Neural cell (in vitro differentiated cells): ENCODE data around the gene STK32B. TPM values are rescaled to one million over a fixed set of nuclear protein-coding genes. Genes with fewer than 3 reads are reported as not detected.

Source experiments
- H2AFZ ChIP-seq: fragments of 200-600, 300-800 bp; sonication (generic), shearing (Covaris generic); 2 replicates; pipeline ENCODE4 v1.6.0; 2014; ENCODE audit warnings: low read depth, mild to moderate bottlenecking, antibody characterized with exemption, low read length, moderate library complexity
- H3F3A ChIP-seq: fragments of 200-600 bp; shearing (Covaris generic); 2 replicates; pipeline ENCODE4 v1.6.1; 2016; ENCODE audit warnings: mild to moderate bottlenecking, moderate library complexity, mixed read lengths, antibody characterized with exemption, low read length; ENCODE audit not compliant: insufficient read depth, poor library complexity, severe bottlenecking
- H3K27ac ChIP-seq: fragments of 200-600, 300-800 bp; sonication (generic), shearing (Covaris generic); 2 replicates; pipeline ENCODE4 v1.5.1; 2014; ENCODE audit warnings: mild to moderate bottlenecking, low read length, moderate library complexity
- H3K27me3 ChIP-seq: fragments of 300-800, 200-600 bp; sonication (generic), shearing (Covaris generic); 2 replicates; pipeline ENCODE4 v1.6.0; 2014; ENCODE audit warnings: mild to moderate bottlenecking, low read depth, low read length, moderate library complexity; ENCODE audit not compliant: insufficient read depth
- H3K36me3 ChIP-seq: fragments of 300-800, 200-600 bp; sonication (generic), shearing (Covaris generic); 2 replicates; pipeline ENCODE4 v1.5.1; 2014; ENCODE audit warnings: mild to moderate bottlenecking, antibody characterized with exemption, low read length, moderate library complexity; ENCODE audit not compliant: insufficient read depth
- H3K4me2 ChIP-seq: fragments of 300-800, 200-600 bp; sonication (generic), shearing (Covaris generic); 2 replicates; pipeline ENCODE4 v1.6.0; 2014; ENCODE audit warnings: mild to moderate bottlenecking, low read length
- H3K4me3 ChIP-seq: fragments of 300-800, 200-600 bp; sonication (generic), shearing (Covaris generic); 2 replicates; pipeline ENCODE4 v1.5.1; 2014; ENCODE audit warnings: mild to moderate bottlenecking, low read length, moderate library complexity
- H3K79me2 ChIP-seq: fragments of 200-600 bp; shearing (Covaris generic); replicated peaks from 2 replicates; pipeline ENCODE4 v1.6.0; 2014; ENCODE audit warnings: mild to moderate bottlenecking, low read length, moderate library complexity; ENCODE audit not compliant: insufficient read depth
- H3K9ac ChIP-seq: fragments of 300-800, 200-600 bp; sonication (generic), shearing (Covaris generic); 2 replicates; pipeline ENCODE4 v1.6.1; 2016; ENCODE audit warnings: mild to moderate bottlenecking, low read length, mixed read lengths
- H3K9me2 ChIP-seq: fragments of 200-600 bp; shearing (Covaris generic); 2 replicates; pipeline ENCODE4 v1.6.1; 2016; ENCODE audit warnings: mild to moderate bottlenecking, low read length, mixed read lengths; ENCODE audit not compliant: insufficient read depth
- H3K9me3 ChIP-seq: fragments of 200-600, 300-800 bp; sonication (generic), shearing (Covaris generic); 2 replicates; pipeline ENCODE4 v1.6.1; 2016; ENCODE audit warnings: mild to moderate bottlenecking, mixed run types, low read length, moderate library complexity, mixed read lengths
- H4K20me1 ChIP-seq: fragments of 200-600 bp; shearing (Covaris generic); 2 replicates; pipeline ENCODE4 v1.6.1; 2016; ENCODE audit warnings: mild to moderate bottlenecking, mixed run types; ENCODE audit not compliant: insufficient read depth
- EP300 ChIP-seq: fragments of 450-650 bp; conservative IDR thresholded peaks from 2 replicates; pipeline ENCODE4 v1.6.1; 2014; ENCODE audit warnings: antibody characterized with exemption, mild to moderate bottlenecking, moderate library complexity; ENCODE audit not compliant: poor library complexity, severe bottlenecking
- EZH2 ChIP-seq: fragments of 200-600, 300-800 bp; shearing (Covaris generic), sonication (generic); IDR thresholded peaks from 2 replicates; pipeline ENCODE4 v1.6.1; 2014; ENCODE audit warnings: antibody characterized with exemption, low read length, borderline replicate concordance, mild to moderate bottlenecking; ENCODE audit not compliant: insufficient read depth, poor library complexity, severe bottlenecking
- MXI1 ChIP-seq: fragments of 450-650 bp; conservative IDR thresholded peaks from 2 replicates; pipeline ENCODE4 v1.6.1; 2014; ENCODE audit warnings: antibody characterized with exemption, mild to moderate bottlenecking; ENCODE audit not compliant: poor library complexity, severe bottlenecking
- POLR2AphosphoS5 ChIP-seq: IDR thresholded peaks from 2 replicates; pipeline ENCODE4 v1.6.1; 2012
- RAD21 ChIP-seq: fragments of 450-650 bp; conservative IDR thresholded peaks from 2 replicates; pipeline ENCODE4 v1.6.1; 2014; ENCODE audit warnings: antibody characterized with exemption, mild to moderate bottlenecking, moderate library complexity
- SMC3 ChIP-seq: fragments of 450-650 bp; conservative IDR thresholded peaks from 2 replicates; pipeline ENCODE4 v1.6.1; 2014; ENCODE audit warnings: antibody characterized with exemption, mild to moderate bottlenecking, moderate library complexity; ENCODE audit not compliant: poor library complexity
- TAF1 ChIP-seq: IDR thresholded peaks from 2 replicates; pipeline ENCODE4 v1.6.1; 2012; ENCODE audit warnings: low read depth
- polyA plus RNA-seq: library from polyadenylated mRNA; depleted of rRNA; stranded (reverse); fragments of >200 nt; gene quantifications from 2 replicates; pipeline ENCODE4 v1.2.3, GENCODE V29; 2014
- TF ChIP-seq, protein P1 (sequence below): fragments of 450-650 bp; IDR thresholded peaks from 2 replicates; pipeline ENCODE4 v1.5.1; 2014; ENCODE audit warnings: antibody characterized with exemption, mild to moderate bottlenecking, moderate library complexity; ENCODE audit not compliant: poor library complexity, severe bottlenecking
- TF ChIP-seq, protein P2 (sequence below): IDR thresholded peaks from 2 replicates; pipeline ENCODE4 v1.6.1; 2012; ENCODE audit warnings: borderline replicate concordance

STK32B gene
- polyA plus RNA-seq, 1 donor from 2014 or later, result 42.8 TPM

DNA sequence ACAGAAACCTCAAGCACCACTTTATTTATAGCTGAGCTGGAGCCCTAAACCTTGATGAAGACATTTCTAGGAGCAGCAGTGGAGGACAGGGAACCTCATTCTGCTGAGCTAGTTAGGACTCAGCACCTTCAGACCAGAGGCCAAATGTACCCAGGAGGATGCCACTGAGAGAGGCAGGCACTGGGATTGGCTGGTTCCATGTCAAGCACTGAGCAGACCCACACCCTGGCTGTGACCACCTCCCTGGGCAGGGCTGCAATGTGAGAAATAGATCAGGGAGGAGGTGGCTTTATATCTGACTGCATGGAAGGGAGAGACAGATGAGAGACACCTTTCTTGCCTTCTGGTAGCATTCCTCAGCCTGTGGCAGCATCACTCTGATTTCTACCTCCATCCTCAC is 304.6 kb downstream of the STK32B start:
- Histone ChIP-seq H3K9me2 (no peaks in the 10 kb centered on the region), H3K27me3 (no peaks in the 10 kb centered on the region), H3K36me3 (no peaks in the 10 kb centered on the region), H3K4me2 (no peak overlapping the region), H2AFZ (no peak overlapping the region), H3K4me3 (no peak overlapping the region), H3K9me3 (no peaks in the 10 kb centered on the region), H3K79me2 (no peaks in the 10 kb centered on the region), H3K27ac (no peak overlapping the region), H3F3A (no peaks in the 10 kb centered on the region), H4K20me1 (no peaks in the 10 kb centered on the region), H3K9ac (no peak overlapping the region)
- TF ChIP-seq POLR2AphosphoS5 (no peak), TAF1 (no peak), MXI1 (no peak), RAD21 (no peak), EP300 (no peak), EZH2 (no peak), SMC3 (no peak)
- TF ChIP-seq, protein P1, sequence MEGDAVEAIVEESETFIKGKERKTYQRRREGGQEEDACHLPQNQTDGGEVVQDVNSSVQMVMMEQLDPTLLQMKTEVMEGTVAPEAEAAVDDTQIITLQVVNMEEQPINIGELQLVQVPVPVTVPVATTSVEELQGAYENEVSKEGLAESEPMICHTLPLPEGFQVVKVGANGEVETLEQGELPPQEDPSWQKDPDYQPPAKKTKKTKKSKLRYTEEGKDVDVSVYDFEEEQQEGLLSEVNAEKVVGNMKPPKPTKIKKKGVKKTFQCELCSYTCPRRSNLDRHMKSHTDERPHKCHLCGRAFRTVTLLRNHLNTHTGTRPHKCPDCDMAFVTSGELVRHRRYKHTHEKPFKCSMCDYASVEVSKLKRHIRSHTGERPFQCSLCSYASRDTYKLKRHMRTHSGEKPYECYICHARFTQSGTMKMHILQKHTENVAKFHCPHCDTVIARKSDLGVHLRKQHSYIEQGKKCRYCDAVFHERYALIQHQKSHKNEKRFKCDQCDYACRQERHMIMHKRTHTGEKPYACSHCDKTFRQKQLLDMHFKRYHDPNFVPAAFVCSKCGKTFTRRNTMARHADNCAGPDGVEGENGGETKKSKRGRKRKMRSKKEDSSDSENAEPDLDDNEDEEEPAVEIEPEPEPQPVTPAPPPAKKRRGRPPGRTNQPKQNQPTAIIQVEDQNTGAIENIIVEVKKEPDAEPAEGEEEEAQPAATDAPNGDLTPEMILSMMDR, result no peak
- TF ChIP-seq, protein P2, sequence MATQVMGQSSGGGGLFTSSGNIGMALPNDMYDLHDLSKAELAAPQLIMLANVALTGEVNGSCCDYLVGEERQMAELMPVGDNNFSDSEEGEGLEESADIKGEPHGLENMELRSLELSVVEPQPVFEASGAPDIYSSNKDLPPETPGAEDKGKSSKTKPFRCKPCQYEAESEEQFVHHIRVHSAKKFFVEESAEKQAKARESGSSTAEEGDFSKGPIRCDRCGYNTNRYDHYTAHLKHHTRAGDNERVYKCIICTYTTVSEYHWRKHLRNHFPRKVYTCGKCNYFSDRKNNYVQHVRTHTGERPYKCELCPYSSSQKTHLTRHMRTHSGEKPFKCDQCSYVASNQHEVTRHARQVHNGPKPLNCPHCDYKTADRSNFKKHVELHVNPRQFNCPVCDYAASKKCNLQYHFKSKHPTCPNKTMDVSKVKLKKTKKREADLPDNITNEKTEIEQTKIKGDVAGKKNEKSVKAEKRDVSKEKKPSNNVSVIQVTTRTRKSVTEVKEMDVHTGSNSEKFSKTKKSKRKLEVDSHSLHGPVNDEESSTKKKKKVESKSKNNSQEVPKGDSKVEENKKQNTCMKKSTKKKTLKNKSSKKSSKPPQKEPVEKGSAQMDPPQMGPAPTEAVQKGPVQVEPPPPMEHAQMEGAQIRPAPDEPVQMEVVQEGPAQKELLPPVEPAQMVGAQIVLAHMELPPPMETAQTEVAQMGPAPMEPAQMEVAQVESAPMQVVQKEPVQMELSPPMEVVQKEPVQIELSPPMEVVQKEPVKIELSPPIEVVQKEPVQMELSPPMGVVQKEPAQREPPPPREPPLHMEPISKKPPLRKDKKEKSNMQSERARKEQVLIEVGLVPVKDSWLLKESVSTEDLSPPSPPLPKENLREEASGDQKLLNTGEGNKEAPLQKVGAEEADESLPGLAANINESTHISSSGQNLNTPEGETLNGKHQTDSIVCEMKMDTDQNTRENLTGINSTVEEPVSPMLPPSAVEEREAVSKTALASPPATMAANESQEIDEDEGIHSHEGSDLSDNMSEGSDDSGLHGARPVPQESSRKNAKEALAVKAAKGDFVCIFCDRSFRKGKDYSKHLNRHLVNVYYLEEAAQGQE, result no peak

DNA sequence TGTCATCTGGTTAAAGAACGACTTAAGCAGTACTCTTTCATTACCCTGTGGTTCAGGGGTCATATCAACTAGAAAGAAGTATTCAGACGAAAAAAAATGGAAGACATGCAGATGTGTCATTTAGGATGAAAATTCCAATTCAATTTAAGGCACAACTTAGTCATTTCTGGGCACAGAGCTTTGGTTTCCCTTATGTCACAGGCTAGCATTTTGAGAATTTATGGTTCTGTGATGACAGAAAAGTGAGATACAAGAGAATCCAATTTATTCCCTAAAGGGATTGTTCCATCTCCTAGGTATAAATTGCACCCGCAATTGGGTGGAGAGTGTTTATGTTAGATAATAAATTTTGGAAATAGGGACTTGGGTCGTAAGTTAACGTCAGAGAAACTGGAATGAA is 306.6 kb downstream of the STK32B start:
- Histone ChIP-seq H3K36me3 (no peaks in the 10 kb centered on the region), H3K9ac (no peak overlapping the region), H3K9me3 (no peaks in the 10 kb centered on the region), H4K20me1 (no peaks in the 10 kb centered on the region), H3K79me2 (no peaks in the 10 kb centered on the region), H3F3A (no peaks in the 10 kb centered on the region), H3K4me2 (no peak overlapping the region), H3K4me3 (no peak overlapping the region), H2AFZ (no peak overlapping the region), H3K27me3 (no peaks in the 10 kb centered on the region), H3K27ac (no peak overlapping the region), H3K9me2 (no peaks in the 10 kb centered on the region)
- TF ChIP-seq RAD21, result no peak
- TF ChIP-seq MXI1, result no peak
- TF ChIP-seq TAF1, result no peak
- TF ChIP-seq, protein P2, result no peak
- TF ChIP-seq EP300, result no peak
- TF ChIP-seq EZH2, result no peak
- no peak for TF ChIP-seq SMC3
- TF ChIP-seq, protein P1, result no peak
